Peyer's patch (tissue), 4 donors: ENCODE results near the gene SFRP5. TPM values are rescaled to one million over a fixed set of nuclear protein-coding genes. Genes with fewer than 3 reads are reported as not detected.
A peak's percentile ranks its signal among the peaks of the same experiment; 100 is the strongest.

Experiments used
- DNase-seq, 3 donors: peaks; one replicate each; pipeline ENCODE4 v3.0.0-alpha.2; 2017 to 2019
- H3K27ac ChIP-seq, 4 donors: fragments of 200-600 bp; sonication (generic); one replicate each; pipeline ENCODE4 v1.5.1; 2016 to 2019
- H3K27me3 ChIP-seq, 2 donors: fragments of 200-600 bp; sonication (generic); one replicate each; pipeline ENCODE4 v1.5.1; 2019
- H3K36me3 ChIP-seq, 3 donors: fragments of 200-600 bp; sonication (generic); one replicate each; pipeline ENCODE4 v1.5.1; 2016 to 2019
- H3K4me1 ChIP-seq, 4 donors: fragments of 200-600 bp; sonication (generic); one replicate each; pipeline ENCODE4 v1.5.1; 2016 to 2019
- H3K4me3 ChIP-seq, 4 donors: fragments of 200-600 bp; sonication (generic); 1 replicate in 3 of 4; 2 replicates in 1 of 4; pipeline ENCODE4 v1.5.1; 2016 to 2019; ENCODE audit warnings: mild to moderate bottlenecking in 1 of 4
- H3K9me3 ChIP-seq, 4 donors: fragments of 200-600 bp; sonication (generic); one replicate each; pipeline ENCODE4 v1.5.1; 2016 to 2019; ENCODE audit warnings: mild to moderate bottlenecking in 1 of 4
- CTCF ChIP-seq, 6 experiments: fragments of 450-650 bp in 4 of 6; fragments of 200-600 bp in 2 of 6; sonication (generic) in 1 of 6; IDR thresholded peaks; one replicate each; pipeline ENCODE4 v1.5.1; 2017 to 2019; ENCODE audit warnings: antibody characterized with exemption in 6 of 6, mild to moderate bottlenecking in 3 of 6, moderate library complexity in 1 of 6
- POLR2A ChIP-seq, 2 donors: fragments of 450-650 bp; IDR thresholded peaks; one replicate each; pipeline ENCODE4 v1.5.1; 2017; ENCODE audit warnings: antibody characterized with exemption in 2 of 2, mild to moderate bottlenecking in 2 of 2, moderate library complexity in 2 of 2
- total RNA-seq, 4 donors: library from RNA; depleted of rRNA; stranded (reverse); fragments of >200 nt; gene quantifications; one replicate each; pipeline ENCODE4 v1.1.0, GENCODE V29; 2016

The SFRP5 gene
- total RNA-seq, result 10 to 100 TPM in 3 of 4 donors, not detected in 1; 18.0 to 67.3 (median 48.9) TPM

- DNase-seq, result peak in 2 of 3 donors; percentile 82 to 88
- peak within 1 kb of the TSS in 3 of 4 donors; percentile 40 to 71 (median 68) for H3K27ac ChIP-seq
Measured at GRCh38 chr10:97771913-97772823, at the start of gene SFRP5. Gene SFRP5 (minus strand): TSS chr10:97771999. CDS start chr10:97771833, 166 bp downstream.

GRCh38 chr10:97820096-97820704 is 48.4 kb upstream of the SFRP5 start:
- Histone ChIP-seq H3K4me3 (no peak overlapping the region), H3K9me3 (no peaks in the 10 kb centered on the region), H3K27ac (no peak overlapping the region), H3K36me3 (no peaks in the 10 kb centered on the region), H3K27me3 (no peaks in the 10 kb centered on the region), H3K4me1 (no peaks in the 10 kb centered on the region)
- no peak for DNase-seq
- TF ChIP-seq CTCF (IDR thresholded peaks at IDR 0.05), result no peak
- no peak for TF ChIP-seq POLR2A (IDR thresholded peaks at IDR 0.05)

More at GRCh38 chr10:97771913-97772823, at the start of gene SFRP5:
- TF ChIP-seq POLR2A (IDR thresholded peaks at IDR 0.05) (peak; percentile 5 to 40), CTCF (IDR thresholded peaks at IDR 0.05) (no peak)
- Histone ChIP-seq H3K4me3 (peak within 1 kb of the TSS in 3 of 4 donors; percentile 29 to 53 (median 52)), H3K4me1 (no peaks in the 10 kb centered on the region), H3K27me3 (peaks cover 0 to 3% of the 10 kb centered on the region in 2 donors), H3K36me3 (no peaks in the 10 kb centered on the region), H3K9me3 (no peaks in the 10 kb centered on the region)

GRCh38 chr10:97818572-97818971 is 46.8 kb upstream of the SFRP5 start:
- Histone ChIP-seq H3K9me3 (no peaks in the 10 kb centered on the region), H3K27me3 (no peaks in the 10 kb centered on the region), H3K36me3 (no peaks in the 10 kb centered on the region), H3K4me1 (no peaks in the 10 kb centered on the region), H3K27ac (no peak overlapping the region), H3K4me3 (no peak overlapping the region)
- TF ChIP-seq CTCF (IDR thresholded peaks at IDR 0.05), result no peak
- no peak for TF ChIP-seq POLR2A (IDR thresholded peaks at IDR 0.05)
- no peak for DNase-seq

GRCh38 chr10:97816609-97817008 is 44.8 kb upstream of the SFRP5 start:
- no peak for TF ChIP-seq POLR2A (IDR thresholded peaks at IDR 0.05)
- no peak for TF ChIP-seq CTCF (IDR thresholded peaks at IDR 0.05)
- Histone ChIP-seq H3K36me3 (no peaks in the 10 kb centered on the region), H3K4me3 (no peak overlapping the region), H3K9me3 (no peaks in the 10 kb centered on the region), H3K27me3 (no peaks in the 10 kb centered on the region), H3K4me1 (no peaks in the 10 kb centered on the region), H3K27ac (no peak overlapping the region)
- DNase-seq, result no peak

- H3K9me3 ChIP-seq, result no peaks in the 10 kb centered on the region
- TF ChIP-seq POLR2A (IDR thresholded peaks at IDR 0.05), result no peak
- no peak for TF ChIP-seq CTCF (IDR thresholded peaks at IDR 0.05)
- H3K4me3 ChIP-seq, result no peak overlapping the region
- H3K27ac ChIP-seq, result no peak overlapping the region
- no peaks in the 10 kb centered on the region for H3K36me3 ChIP-seq
- H3K27me3 ChIP-seq, result no peaks in the 10 kb centered on the region
- H3K4me1 ChIP-seq, result no peaks in the 10 kb centered on the region
- DNase-seq, result no peak
Measured at GRCh38 chr10:97814996-97815395, 43.2 kb upstream of the SFRP5 start.
